HG03354 (cell line): ENCODE measurements around the gene TNFRSF18.

Source experiments
- ATAC-seq: cut with Tn5 transposase; IDR thresholded peaks from one replicate; pipeline ENCODE4 v1.9.1; 2021; ENCODE audit warnings: mild to moderate bottlenecking; ENCODE audit not compliant: unreplicated experiment, poor library complexity, severe bottlenecking

The TNFRSF18 gene

GRCh38 chr1:1168451-1169411 is 37.7 kb downstream of the TNFRSF18 start:
- ATAC-seq, result no peak

GRCh38 chr1:1167841-1168450 is 38.4 kb downstream of the TNFRSF18 start:
- ATAC-seq, result no peak

DNA sequence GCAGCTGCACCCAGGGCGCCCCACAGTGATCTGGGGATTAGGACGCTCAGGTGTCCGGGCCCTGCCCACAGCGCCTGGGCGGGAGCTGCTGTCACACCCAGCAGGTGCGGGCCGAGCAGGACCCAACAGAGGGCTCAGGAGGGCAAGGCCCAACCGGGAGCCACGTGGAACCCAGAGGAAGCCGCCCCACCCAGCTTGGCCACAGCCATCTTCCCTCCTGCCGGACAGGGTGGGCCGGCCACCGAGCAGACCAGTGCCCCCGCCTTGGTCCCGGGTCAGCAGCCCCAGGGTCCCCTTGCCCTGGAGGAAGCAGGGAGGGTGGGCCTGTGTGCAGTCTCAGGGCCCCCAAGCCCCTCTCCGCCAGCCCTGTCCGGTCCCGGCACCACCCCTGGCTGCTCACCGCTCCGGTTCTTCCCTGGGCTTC is 39.0 kb downstream of the TNFRSF18 start:
- ATAC-seq, result no peak

- no peak for ATAC-seq
These were observed 39.6 kb downstream of the TNFRSF18 start for GRCh38 chr1:1166642-1167397.

DNA sequence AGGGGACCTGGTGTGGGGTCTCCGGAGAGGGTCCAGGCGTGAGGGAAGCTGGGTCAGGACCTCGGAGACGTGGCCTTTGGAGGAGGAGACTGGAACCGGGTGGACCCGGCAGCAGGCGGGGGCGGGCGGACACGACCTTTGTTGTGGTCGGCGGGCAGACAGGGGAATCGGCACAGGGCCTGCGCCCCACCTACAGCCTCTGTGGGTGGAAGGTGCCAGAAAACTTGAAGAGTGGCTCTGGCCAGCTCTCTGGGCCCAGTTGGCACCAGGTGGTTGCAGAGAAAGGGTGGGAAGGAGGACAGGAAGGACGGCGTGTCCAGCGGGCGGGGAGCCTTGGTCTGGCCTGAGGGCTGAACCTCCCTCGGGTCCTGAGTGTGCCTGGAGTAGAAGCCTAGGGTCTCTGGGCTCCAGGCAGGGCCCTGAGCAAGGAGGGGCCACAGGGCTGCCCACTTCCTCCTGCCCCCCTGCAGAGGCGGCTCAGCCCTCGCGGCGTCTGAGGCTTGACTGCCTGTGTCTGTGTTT is 40.4 kb downstream of the TNFRSF18 start:
- ATAC-seq, result no peak

DNA sequence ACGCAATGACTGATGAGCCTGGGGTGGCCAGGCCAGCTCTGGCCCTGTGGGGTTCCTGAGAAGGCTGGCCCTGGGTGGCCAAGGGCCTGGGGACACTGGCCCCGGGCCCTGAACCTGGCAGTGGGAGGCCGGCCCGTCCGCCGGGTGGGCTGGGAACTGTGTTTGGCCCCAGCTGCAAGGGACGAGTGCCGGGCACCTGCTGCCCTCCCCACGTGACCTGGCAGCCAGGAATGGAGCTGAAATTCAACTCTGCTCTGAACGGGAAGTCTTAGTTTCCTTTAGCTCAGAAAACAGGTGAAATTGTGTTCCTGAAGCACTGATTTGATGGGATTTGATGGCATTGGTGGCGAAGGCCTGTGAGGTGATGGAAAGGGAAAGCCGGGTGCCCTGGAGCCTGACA is 40.9 kb downstream of the TNFRSF18 start:
- no peak for ATAC-seq

DNA sequence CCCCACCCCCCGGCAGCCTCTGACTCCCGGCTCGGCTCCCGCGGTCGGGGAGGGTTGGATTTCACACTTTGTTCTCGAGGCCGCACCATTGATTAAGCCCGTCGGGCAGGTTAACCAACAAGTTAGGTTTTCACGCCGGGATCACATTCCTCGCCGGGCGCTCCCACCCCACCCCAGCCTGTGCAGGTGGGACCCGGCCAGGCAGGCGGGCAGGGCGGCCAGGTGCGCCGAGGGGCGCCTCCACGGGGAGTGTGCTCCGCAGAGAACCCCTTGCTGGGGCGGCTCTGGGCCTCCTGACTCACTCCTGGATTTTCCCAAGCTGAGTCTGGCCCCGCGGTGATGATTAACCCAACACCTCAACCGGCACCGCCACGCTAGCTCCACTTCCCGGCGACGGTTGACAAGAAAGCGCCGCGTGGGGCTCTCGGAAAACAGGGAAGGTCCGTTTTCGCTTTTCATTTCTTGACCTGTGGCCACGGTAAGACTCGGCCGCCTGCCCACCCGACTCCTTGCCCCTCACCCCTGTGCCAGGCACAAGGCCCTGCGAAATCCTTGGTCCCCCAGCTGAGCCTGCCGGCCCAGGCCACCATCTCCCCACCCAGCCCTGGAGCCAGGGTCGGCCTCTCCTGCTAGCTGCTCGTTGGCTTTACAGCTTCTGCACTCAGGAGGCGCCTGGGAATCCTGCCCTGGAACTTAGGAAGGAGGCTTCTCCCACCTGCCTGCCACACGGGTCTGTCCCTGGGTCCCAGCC is 41.5 kb downstream of the TNFRSF18 start:
- ATAC-seq, result no peak

- no peak for ATAC-seq
These were observed 42.1 kb downstream of the TNFRSF18 start for GRCh38 chr1:1164361-1164700.

- no peak for ATAC-seq
These were observed 42.8 kb downstream of the TNFRSF18 start for GRCh38 chr1:1163538-1164070.

- ATAC-seq, result no peak
These were observed 43.5 kb downstream of the TNFRSF18 start for GRCh38 chr1:1162597-1163537.

DNA sequence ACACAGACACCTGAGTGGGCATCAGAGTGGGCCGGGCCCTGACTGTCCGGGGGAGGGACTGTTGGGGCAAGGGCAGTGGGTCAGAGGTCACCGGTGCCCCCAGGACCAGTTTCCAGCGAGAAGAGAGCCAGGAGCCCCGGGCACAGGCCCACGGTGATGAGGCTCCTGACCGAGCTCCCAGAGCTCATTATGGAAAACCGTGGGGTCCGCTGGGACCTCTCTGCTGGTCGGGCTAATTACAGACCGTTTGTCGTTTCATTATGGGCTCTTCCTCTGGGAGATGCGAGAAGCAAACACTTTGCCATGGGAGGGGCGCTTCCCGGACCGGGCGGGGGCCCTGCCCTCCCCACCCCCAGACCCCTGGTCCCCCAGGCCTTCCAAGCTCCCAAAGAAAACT is 44.7 kb downstream of the TNFRSF18 start:
- ATAC-seq, result no peak

GRCh38 chr1:1161078-1161682 is 45.2 kb downstream of the TNFRSF18 start:
- no peak for ATAC-seq

DNA sequence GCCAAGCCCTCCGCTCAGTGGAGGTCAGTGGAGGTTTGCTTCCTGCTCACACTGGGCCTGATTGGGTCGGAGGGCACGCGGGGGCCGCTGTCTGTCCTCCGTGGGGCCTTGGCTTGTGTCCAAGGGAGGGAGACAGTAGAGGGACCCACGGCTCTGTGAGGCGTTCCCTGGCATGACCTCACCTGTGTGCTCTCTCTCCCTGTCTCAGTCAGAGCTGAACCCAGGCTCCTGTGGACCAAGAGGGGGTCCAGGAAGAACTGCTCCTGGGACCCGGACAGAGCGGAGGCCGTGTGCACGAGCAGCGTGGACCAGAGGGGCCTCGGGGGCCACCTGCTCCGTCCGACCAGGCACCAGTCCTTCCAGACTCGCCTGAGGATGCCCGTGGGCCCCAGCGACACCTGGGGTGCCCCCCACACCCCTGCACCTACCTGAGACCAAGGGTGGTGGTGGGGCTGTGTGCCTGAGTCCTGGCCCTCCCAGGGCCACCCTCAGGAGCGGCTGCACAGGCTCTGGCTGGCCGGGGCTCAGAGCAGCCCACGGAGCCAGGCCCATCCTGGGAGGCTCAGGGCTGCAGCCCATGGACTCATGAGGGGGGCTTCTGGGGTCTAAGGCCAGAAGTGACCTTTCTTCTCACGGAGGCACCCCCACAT is 46.0 kb downstream of the TNFRSF18 start:
- ATAC-seq, result no peak

DNA sequence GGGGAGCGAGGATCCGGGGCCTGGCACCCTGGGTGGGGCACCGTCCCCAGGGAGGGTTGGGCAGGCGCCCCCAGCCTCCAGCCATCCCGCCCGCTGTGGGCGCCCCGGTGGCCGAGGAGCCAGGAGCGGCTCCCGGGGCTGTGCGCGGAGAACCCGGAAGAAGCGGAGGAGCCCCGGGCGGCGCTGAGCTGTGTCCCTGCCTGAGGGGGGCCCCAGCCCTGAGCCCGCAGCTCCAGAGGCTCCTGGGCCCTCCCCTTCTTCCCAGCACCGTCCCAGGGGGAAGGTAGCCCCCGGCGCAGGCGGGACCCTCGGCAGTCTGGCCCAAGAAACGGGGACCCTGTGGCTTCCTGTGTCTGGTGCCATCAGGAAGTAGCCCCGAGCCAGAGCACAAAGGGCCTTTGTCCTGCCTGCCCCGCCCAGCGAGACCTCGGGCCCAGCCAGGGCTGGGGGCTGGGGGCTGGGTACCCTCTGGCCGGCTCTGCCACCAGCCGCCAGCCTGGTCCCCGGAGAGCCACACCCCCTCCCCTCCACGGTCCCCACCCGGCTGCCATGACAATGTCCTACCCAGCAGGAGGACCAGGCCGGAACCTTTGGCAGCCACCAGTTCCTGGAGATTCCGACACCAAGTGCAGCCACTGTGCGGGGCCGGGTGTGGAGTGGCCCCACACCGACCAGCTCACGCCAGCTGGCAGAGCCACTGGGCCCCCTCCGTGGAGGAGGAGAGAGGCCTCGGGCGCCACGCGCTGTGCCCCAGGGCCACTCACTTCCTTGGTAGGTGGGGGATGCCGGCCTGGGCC is 48.3 kb downstream of the TNFRSF18 start:
- ATAC-seq, result peak; percentile 60

- ATAC-seq, result peak; percentile 43
These were observed 48.9 kb downstream of the TNFRSF18 start for GRCh38 chr1:1157426-1157913.

- no peak for ATAC-seq
These were observed 49.4 kb downstream of the TNFRSF18 start for GRCh38 chr1:1157033-1157365.
